HG03342 (cell line): Measurements from ENCODE around the gene INPP5D.
"Not testable (repeated sequence)": the region's sequence is repeated elsewhere in the genome, so short reads cannot be mapped to it uniquely, and the experiment has no call there.

ENCODE experiments used
- ATAC-seq: cut with Tn5 transposase; IDR thresholded peaks from one replicate; pipeline ENCODE4 v1.9.1; 2021; ENCODE audit warnings: mild to moderate bottlenecking, moderate library complexity; ENCODE audit not compliant: unreplicated experiment

The INPP5D gene

GRCh38 chr2:233112776-233113452, 52.8 kb downstream of the INPP5D start:
- no peak for ATAC-seq

GRCh38 chr2:233114421-233114861, 54.3 kb downstream of the INPP5D start:
- ATAC-seq = no peak

- no peak for ATAC-seq
Measured at GRCh38 chr2:233115121-233115520, 55.0 kb downstream of the INPP5D start.

GRCh38 chr2:233115741-233116140, 55.6 kb downstream of the INPP5D start:
- no peak for ATAC-seq

- ATAC-seq = no peak
Measured at GRCh38 chr2:233116946-233117345, 56.8 kb downstream of the INPP5D start.

GRCh38 chr2:233117351-233117750, 57.2 kb downstream of the INPP5D start:
- ATAC-seq = no peak

GRCh38 chr2:233117811-233118647, 57.9 kb downstream of the INPP5D start:
- no peak for ATAC-seq

GRCh38 chr2:233118648-233119000, 58.5 kb downstream of the INPP5D start:
- ATAC-seq = no peak

GRCh38 chr2:233119123-233119522, 59.0 kb downstream of the INPP5D start:
- no peak for ATAC-seq

GRCh38 chr2:233119806-233120205, 59.7 kb downstream of the INPP5D start:
- no peak for ATAC-seq

GRCh38 chr2:233120459-233120858, 60.3 kb downstream of the INPP5D start:
- ATAC-seq = no peak

GRCh38 chr2:233121856-233122255, 61.7 kb downstream of the INPP5D start:
- no peak for ATAC-seq

GRCh38 chr2:233122541-233122940, 62.4 kb downstream of the INPP5D start:
- ATAC-seq = no peak

GRCh38 chr2:233123576-233123975, 63.4 kb downstream of the INPP5D start:
- ATAC-seq = not testable (repeated sequence)

GRCh38 chr2:233124421-233125080, 64.4 kb downstream of the INPP5D start:
- peak; percentile 89 for ATAC-seq

GRCh38 chr2:233125455-233126065, 65.4 kb downstream of the INPP5D start:
- no peak for ATAC-seq

GRCh38 chr2:233129351-233129978, 69.3 kb downstream of the INPP5D start:
- no peak for ATAC-seq

- ATAC-seq = no peak
Measured at GRCh38 chr2:233130024-233130423, 69.9 kb downstream of the INPP5D start.

GRCh38 chr2:233130481-233131020, 70.4 kb downstream of the INPP5D start:
- ATAC-seq = no peak

GRCh38 chr2:233131936-233132720, 72.0 kb downstream of the INPP5D start:
- no peak for ATAC-seq
